Measurements from ENCODE around the gene ATG9B. TPM values are rescaled to one million over a fixed set of nuclear protein-coding genes. Genes with fewer than 3 reads are reported as not detected.
"Not testable (repeated sequence)": the region's sequence is repeated elsewhere in the genome, so short reads cannot be mapped to it uniquely, and the experiment has no call there.

The ATG9B gene
- total and polyA plus RNA-seq, 2 donors, result 0.32 TPM; not detected in 1

DNA sequence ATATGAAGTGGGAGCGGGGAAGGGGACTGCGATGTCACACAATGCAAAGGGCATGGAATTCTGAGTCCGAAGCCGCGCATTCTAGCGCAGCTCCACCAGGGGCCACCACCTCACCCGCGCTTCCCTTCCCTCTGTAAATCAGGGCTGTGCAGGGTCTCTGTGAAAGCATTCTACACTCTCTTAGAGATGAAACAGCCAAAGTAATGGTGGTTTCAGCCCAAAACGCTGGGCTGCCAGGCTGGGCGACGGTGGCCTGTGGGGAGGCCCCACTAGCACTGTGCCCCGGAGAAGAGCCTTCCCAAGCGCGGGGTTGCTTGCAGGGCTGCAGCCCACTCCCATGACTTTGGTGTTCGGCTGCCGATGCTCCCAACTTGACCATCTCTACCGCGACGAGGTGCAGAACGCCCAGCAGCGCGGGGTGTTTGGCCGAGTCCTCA lies 11.4 kb downstream of the ATG9B start:
- no peak overlapping the region for H3K4me3 ChIP-seq (ENCODE audit: low read depth, low read length)
- DNase-seq (ENCODE audit: extremely low spot score), result no peak
- no peak overlapping the region for H3K27ac ChIP-seq (ENCODE audit: low read depth)

DNA sequence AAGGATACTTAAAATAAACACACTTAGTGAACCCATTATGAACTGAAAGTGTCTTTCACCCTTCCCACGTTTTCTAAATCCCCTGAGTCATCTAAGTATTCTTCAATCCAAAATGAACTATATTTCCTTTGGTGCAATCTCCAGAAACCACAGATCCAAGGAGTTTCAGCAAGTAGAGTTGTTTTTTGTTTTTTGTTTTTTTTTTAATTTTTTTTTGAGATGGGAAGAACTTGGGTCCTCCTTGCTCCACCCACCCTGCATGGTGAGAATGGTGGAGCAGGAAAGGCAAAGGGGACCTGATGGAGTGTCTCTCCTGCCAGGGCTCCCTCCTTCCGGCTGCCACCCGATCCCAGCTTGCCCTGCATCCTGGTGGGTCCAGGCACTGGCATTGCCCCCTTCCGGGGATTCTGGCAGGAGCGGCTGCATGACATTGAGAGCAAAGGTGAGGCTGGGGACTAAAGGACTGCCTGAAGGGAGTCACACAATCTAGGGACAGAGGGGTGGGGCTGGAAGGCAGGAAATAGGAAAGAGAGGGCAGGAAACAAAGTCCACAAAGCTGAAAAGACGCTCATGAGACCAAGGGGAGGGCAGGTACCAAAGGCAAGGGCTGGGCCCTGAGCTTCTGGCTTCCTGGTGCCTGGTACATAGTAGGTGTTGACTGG lies 12.1 kb downstream of the ATG9B start:
- Histone ChIP-seq H3K4me3 (ENCODE audit: low read depth, low read length) (no peak overlapping the region), H3K4me1 (ENCODE audit: insufficient read depth) (no peaks in the 10 kb centered on the region), H3K27ac (ENCODE audit: low read depth) (no peak overlapping the region), H3K36me3 (ENCODE audit: insufficient read depth) (no peaks in the 10 kb centered on the region)
- DNase-seq (ENCODE audit: extremely low spot score), result no peak
- 79% methylated on average over 6 of the region's 6 CpGs for WGBS

More for the DNA sequence above, 11.4 kb downstream of the ATG9B start:
- WGBS, result 33% methylated on average over 23 of the region's 23 CpGs
- no peaks in the 10 kb centered on the region for H3K36me3 ChIP-seq (ENCODE audit: insufficient read depth)
- H3K4me1 ChIP-seq (ENCODE audit: insufficient read depth), result no peaks in the 10 kb centered on the region

DNA sequence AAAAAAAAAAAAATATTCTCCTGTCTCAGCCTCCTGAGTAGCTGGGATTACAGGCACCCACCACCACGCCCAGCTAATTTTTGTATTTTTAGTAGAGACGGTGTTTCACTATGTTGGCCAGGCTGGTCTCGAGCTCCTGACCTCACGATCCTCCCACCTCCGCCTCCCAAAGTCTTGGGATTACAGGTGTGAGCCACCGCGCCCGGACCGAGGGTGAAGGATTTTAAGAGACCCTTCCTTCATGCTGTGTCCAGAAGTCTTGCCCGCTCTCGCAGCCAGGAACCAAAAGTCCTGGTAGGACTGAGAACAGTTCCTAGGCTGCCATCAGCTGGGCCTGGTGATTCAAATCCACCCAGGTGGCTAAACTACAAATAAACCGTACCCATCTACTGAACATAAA lies 12.7 kb downstream of the ATG9B start:
- H3K36me3 ChIP-seq (ENCODE audit: insufficient read depth); H3K4me3 ChIP-seq (ENCODE audit: low read depth, low read length); H3K27ac ChIP-seq (ENCODE audit: low read depth); H3K4me1 ChIP-seq (ENCODE audit: insufficient read depth); DNase-seq (ENCODE audit: extremely low spot score): not testable (repeated sequence)
- WGBS, result 86% methylated on average over 12 of the region's 12 CpGs

DNA sequence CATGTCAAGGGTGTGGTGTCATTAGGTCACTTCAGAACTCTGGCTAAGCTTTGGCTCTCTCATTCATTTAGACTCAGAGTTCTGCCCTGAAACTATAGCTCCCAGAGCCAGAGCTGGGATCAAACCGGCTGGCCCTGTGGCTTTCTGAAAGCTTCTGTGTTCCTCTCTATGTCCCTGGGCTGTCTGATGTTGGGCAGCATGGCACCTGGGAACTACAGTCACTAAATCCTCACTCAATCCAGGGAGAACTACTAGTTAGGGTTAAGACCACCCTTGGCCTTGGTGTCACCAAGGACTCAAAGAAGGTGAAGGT lies 13.2 kb downstream of the ATG9B start:
- 58% methylated on average over 1 of the region's 1 CpG for WGBS
- Histone ChIP-seq H3K4me1 (ENCODE audit: insufficient read depth) (no peaks in the 10 kb centered on the region), H3K4me3 (ENCODE audit: low read depth, low read length) (no peak overlapping the region), H3K27ac (ENCODE audit: low read depth) (no peak overlapping the region), H3K36me3 (ENCODE audit: insufficient read depth) (no peaks in the 10 kb centered on the region)
- no peak for DNase-seq (ENCODE audit: extremely low spot score)

DNA sequence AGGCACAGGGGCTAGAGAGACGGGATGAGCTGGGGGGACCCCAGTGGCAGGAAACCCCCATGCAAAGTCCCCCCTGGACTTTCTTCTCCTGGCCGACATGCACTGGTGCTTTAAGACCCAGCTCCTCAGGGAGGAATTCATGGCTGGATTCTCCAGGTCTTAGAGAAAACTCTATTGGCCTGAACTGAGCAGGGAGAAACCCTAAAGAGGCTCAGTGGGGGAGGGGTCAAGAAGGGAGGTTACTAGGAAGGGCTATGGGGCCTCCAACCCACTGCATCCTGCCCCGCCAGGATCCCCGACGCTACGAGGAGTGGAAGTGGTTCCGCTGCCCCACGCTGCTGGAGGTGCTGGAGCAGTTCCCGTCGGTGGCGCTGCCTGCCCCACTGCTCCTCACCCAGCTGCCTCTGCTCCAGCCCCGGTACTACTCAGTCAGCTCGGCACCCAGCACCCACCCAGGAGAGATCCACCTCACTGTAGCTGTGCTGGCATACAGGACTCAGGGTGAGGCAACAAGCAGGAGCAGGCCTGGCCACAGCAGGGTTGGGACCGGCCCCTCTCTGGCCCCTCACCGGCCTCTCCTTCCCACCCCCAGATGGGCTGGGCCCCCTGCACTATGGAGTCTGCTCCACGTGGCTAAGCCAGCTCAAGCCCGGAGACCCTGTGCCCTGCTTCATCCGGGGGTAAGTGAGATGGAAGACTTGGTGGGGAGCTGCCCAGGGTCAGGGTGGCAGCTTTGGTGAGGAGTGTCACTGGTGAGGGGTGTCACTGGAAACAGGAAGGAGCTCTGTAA lies 13.8 kb downstream of the ATG9B start:
- no peak overlapping the region for H3K4me3 ChIP-seq (ENCODE audit: low read depth, low read length)
- H3K27ac ChIP-seq (ENCODE audit: low read depth), result no peak overlapping the region
- no peaks in the 10 kb centered on the region for H3K4me1 ChIP-seq (ENCODE audit: insufficient read depth)
- DNase-seq (ENCODE audit: extremely low spot score), result no peak
- 36% methylated on average over 18 of the region's 18 CpGs for WGBS
- H3K36me3 ChIP-seq (ENCODE audit: insufficient read depth), result no peaks in the 10 kb centered on the region

DNA sequence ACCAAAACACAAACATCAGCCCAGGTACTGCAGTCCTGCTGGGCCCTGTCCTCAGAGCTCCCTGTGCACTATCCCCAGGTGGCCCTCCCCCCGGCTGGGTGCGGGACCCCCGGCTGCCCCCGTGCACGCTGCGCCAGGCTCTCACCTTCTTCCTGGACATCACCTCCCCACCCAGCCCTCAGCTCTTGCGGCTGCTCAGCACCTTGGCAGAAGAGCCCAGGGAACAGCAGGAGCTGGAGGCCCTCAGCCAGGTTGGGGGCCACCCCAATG lies 14.3 kb downstream of the ATG9B start:
- H3K4me1 ChIP-seq (ENCODE audit: insufficient read depth), result no peaks in the 10 kb centered on the region

DNA sequence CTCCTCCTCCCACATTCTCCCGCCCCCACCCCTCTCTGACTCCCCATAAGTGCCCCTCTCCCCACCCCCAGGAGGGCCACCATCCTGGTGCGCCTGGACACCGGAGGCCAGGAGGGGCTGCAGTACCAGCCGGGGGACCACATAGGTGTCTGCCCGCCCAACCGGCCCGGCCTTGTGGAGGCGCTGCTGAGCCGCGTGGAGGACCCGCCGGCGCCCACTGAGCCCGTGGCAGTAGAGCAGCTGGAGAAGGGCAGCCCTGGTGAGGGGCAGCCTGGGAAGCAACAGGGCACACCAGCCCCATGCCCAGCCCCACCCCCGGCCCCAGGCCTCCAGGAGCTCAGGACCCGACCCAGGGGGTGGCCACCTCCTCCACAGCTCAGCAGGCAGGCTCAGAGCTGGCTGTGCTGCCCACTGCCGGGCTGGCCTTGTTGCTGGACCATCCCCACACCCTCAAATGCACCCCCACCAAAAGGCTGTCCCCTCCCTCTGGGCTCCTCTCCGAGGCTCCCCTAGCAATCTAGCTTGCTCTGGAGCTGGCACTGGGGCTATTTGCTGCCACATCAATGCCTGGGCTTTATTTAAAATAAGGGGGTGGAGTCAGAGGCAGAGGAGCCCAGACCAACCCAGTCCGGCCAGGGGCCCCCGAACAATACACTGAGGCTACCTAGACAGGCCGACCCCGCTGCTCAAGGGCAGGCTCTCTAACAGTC lies 14.8 kb downstream of the ATG9B start:
- WGBS, result 64% methylated on average over 22 of the region's 22 CpGs
- no peak for DNase-seq (ENCODE audit: extremely low spot score)
- H3K4me1 ChIP-seq (ENCODE audit: insufficient read depth), result no peaks in the 10 kb centered on the region

More for the DNA sequence above, 14.3 kb downstream of the ATG9B start:
- H3K27ac ChIP-seq (ENCODE audit: low read depth), result peak overlapping the region; percentile 12
- H3K36me3 ChIP-seq (ENCODE audit: insufficient read depth), result no peaks in the 10 kb centered on the region
- 44% methylated on average over 7 of the region's 7 CpGs for WGBS
- no peak for DNase-seq (ENCODE audit: extremely low spot score)
- no peak overlapping the region for H3K4me3 ChIP-seq (ENCODE audit: low read depth, low read length)

DNA sequence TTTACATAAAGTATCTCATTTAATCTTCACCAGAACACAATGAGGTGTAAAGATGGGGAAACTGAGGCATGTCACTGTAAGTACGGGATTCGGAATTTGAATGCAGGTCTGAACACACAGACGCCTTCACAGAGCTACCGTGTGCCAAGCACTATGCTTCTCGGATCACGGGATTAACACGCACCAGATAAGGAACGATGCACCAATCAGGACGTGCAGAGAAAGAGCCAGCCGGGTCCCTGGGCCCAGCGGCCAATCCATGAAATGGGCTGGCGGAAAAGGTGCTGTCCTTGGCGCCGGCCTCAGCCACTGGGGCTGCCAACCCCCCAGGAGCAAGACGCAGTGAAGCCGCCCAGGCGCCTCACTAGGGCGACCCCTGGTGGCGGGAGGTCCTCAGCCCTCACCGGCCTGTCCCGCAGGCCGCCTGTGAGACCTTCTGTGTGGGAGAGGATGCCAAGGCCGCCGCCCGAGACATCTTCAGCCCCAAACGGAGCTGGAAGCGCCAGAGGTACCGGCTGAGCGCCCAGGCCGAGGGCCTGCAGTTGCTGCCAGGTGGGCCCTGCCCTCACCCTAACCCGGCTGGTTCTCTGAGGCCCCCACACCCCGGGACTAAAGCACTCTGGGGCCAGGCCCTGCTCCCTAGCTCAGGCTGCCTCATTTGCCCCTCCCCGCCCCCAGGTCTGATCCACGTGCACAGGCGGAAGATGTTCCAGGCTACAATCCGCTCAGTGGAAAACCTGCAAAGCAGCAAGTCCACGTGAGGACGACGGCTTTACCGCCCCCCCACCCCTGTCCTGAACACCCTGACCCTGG lies 15.6 kb downstream of the ATG9B start:
- DNase-seq (ENCODE audit: extremely low spot score), result no peak
- Histone ChIP-seq H3K4me3 (ENCODE audit: low read depth, low read length) (peak overlapping the region; percentile 8), H3K27ac (ENCODE audit: low read depth) (no peak overlapping the region), H3K4me1 (ENCODE audit: insufficient read depth) (no peaks in the 10 kb centered on the region), H3K36me3 (ENCODE audit: insufficient read depth) (no peaks in the 10 kb centered on the region)
- WGBS, result 40% methylated on average over 40 of the region's 40 CpGs

More for the DNA sequence above, 14.8 kb downstream of the ATG9B start:
- Histone ChIP-seq H3K27ac (ENCODE audit: low read depth) (peak overlapping the region; percentile 12), H3K4me3 (ENCODE audit: low read depth, low read length) (no peak overlapping the region), H3K36me3 (ENCODE audit: insufficient read depth) (no peaks in the 10 kb centered on the region)

DNA sequence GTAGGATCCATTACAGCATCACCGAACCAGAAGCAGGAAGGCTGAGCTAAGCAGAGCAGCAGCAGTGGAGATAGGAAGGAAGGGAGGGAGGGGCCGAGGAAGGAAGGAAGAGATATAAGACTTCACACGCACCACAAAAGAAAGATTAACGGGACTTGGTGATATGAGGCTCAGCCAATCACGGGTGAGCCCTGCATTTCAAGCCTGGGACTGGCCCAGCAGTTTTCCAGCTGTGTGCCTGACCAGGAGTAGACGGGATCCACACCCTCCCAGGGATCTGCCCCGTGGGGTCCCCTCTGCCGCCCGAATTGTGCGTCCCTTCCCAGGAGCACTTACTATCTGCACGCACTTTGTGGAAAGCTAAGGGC lies 16.2 kb downstream of the ATG9B start:
- H3K27ac ChIP-seq (ENCODE audit: low read depth), result no peak overlapping the region
- no peaks in the 10 kb centered on the region for H3K4me1 ChIP-seq (ENCODE audit: insufficient read depth)
- WGBS, result 29% methylated on average over 11 of the region's 11 CpGs
- H3K36me3 ChIP-seq (ENCODE audit: insufficient read depth), result no peaks in the 10 kb centered on the region
- peak overlapping the region; percentile 8 for H3K4me3 ChIP-seq (ENCODE audit: low read depth, low read length)
- no peak for DNase-seq (ENCODE audit: extremely low spot score)

DNA sequence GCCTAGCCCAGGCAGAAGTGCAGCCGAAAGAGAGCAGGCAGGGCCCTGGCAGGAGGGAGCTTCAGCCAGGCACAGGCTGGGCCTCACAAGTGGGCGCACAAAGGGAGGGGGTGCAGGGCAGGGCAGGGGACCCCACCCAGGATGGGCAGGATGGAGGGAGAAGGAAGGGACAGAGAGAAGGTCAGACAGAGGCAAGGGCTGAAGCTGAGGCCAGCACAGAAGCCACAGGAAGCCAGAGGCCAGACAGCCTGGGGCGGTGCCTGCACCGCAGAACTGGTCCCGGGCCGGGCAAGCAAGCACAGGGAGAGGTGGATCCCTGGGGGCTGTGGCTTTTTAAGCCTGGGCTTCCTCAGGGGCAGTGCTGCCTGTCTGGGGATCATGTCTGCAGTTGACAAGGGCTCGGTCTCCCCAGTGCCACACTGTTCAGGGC lies 16.8 kb downstream of the ATG9B start:
- Histone ChIP-seq H3K36me3 (ENCODE audit: insufficient read depth) (no peaks in the 10 kb centered on the region), H3K27ac (ENCODE audit: low read depth) (no peak overlapping the region), H3K4me1 (ENCODE audit: insufficient read depth) (no peaks in the 10 kb centered on the region), H3K4me3 (ENCODE audit: low read depth, low read length) (no peak overlapping the region)
- no peak for DNase-seq (ENCODE audit: extremely low spot score)
- WGBS, result 72% methylated on average over 7 of the region's 7 CpGs

DNA sequence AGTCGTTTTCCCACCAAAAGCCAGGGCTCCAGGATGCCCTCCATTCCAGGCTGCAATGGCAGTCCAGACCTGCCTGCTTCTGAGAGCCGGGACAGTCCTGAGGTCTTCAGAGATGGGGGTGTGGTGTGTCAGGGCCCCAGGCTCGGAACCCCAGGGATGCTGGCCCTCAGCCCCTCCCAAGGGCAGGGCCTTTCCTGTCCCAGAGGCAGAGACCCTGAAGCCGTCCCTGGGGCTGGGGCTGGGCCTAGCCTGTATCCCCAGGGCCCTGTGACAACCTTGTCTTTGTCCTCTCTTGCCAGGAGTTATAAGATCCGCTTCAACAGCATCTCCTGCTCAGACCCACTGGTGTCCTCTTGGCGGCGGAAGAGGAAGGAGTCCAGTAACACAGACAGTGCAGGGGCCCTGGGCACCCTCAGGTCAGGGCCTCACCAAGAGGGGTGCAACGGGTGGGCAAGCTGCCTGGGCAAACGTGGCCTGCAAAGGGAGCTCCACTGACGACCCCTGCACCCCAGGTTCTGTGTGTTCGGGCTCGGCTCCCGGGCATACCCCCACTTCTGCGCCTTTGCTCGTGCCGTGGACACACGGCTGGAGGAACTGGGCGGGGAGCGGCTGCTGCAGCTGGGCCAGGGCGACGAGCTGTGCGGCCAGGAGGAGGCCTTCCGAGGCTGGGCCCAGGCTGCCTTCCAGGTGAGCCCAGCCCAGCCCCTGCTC lies 17.5 kb downstream of the ATG9B start:
- 88% methylated on average over 23 of the region's 23 CpGs for WGBS
- no peak overlapping the region for H3K27ac ChIP-seq (ENCODE audit: low read depth)
- DNase-seq (ENCODE audit: extremely low spot score), result no peak

DNA sequence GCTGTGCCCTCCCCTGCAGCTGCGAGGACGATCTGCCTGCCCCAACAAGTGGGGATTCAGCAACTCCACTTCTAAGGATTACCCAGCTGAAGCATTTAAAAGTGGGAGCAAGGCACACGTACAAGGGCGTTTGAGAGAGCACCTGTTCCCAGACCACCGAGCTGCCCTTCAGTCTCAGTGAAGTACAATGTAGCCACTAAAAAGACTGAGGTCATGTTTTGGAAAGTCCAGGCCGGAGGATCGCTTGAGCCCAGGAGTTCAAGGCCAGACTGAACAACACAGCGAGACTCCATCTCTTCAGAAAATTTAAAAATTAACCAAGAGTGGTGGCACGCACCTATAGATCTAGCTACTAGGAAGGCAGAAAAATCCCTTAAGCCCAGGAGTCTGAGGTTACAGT lies 18.7 kb downstream of the ATG9B start:
- H3K36me3 ChIP-seq (ENCODE audit: insufficient read depth), result no peaks in the 10 kb centered on the region
- H3K4me1 ChIP-seq (ENCODE audit: insufficient read depth), result no peaks in the 10 kb centered on the region
- no peak overlapping the region for H3K4me3 ChIP-seq (ENCODE audit: low read depth, low read length)
- 70% methylated on average over 9 of the region's 9 CpGs for WGBS
- DNase-seq (ENCODE audit: extremely low spot score), result no peak
- H3K27ac ChIP-seq (ENCODE audit: low read depth), result no peak overlapping the region

More for the DNA sequence above, 17.5 kb downstream of the ATG9B start:
- no peaks in the 10 kb centered on the region for H3K36me3 ChIP-seq (ENCODE audit: insufficient read depth)
- no peak overlapping the region for H3K4me3 ChIP-seq (ENCODE audit: low read depth, low read length)
- no peaks in the 10 kb centered on the region for H3K4me1 ChIP-seq (ENCODE audit: insufficient read depth)

DNA sequence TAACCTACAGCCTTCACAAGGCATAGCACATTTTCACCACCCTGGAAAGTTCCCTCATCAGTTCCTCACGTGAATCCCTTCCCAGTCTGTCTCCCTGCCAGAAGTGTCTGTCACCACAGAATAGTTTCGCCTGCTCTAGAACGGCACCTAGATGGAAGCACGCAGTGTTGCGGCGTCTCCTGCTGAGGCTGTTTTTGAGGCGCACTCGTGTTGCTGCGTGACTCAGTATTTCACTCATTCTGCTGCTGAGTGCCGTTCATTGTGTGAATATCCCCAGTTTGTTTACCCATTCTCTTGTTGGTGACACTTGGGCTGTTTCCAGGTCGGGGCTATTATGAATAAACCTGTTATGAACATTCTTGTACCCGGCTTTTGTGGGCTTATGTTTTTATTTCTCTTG lies 20.7 kb downstream of the ATG9B start:
- Histone ChIP-seq H3K36me3 (ENCODE audit: insufficient read depth) (no peaks in the 10 kb centered on the region), H3K27ac (ENCODE audit: low read depth) (no peak overlapping the region), H3K4me1 (ENCODE audit: insufficient read depth) (no peaks in the 10 kb centered on the region), H3K4me3 (ENCODE audit: low read depth, low read length) (no peak overlapping the region)
- WGBS, result 72% methylated on average over 12 of the region's 12 CpGs
- no peak for DNase-seq (ENCODE audit: extremely low spot score)

Measured in urinary bladder (tissue), 4 donors.